IMR-90 (cell line): Measurements from ENCODE around the gene JAKMIP2. TPM values are rescaled to one million over a fixed set of nuclear protein-coding genes. Genes with fewer than 3 reads are reported as not detected.

Experiments used
- ATAC-seq: fragments of 200-7000 bp; cut with Tn5 transposase; 2 replicates; pipeline ENCODE4 v1.9.1; 2020; ENCODE audit warnings: low read depth, mild to moderate bottlenecking, moderate library complexity
- BruUV-seq: library from RNA; stranded (reverse); fragments of 400-500 nt; replicated peaks from 2 replicates; lab custom pipeline; 2021; lab: Mats Ljungman, UMichigan
- CTCF ChIA-PET: fragments of 300-600 bp; formaldehyde crosslinking; extraction: SDS; loops from one replicate; lab custom pipeline; 2021; ENCODE audit warnings: antibody characterized with exemption; lab: Yijun Ruan, JAX
- POLR2A ChIA-PET: fragments of 300-600 bp; sonication (Branson Sonifier 250); formaldehyde crosslinking; loops from one replicate; lab custom pipeline; 2022; ENCODE audit warnings: antibody characterized with exemption; ENCODE audit not compliant: unreplicated experiment; lab: Charles Lee
- DNase-seq: peaks from one replicate; pipeline ENCODE4 v3.0.0; 2013
- H2AFZ ChIP-seq: replicated peaks from 2 replicates; pipeline ENCODE3; 2013; ENCODE audit warnings: low read length, mild to moderate bottlenecking; ENCODE audit not compliant: poor library complexity
- H2AK5ac ChIP-seq: 2 replicates; pipeline ENCODE4 v1.6.1; 2013; ENCODE audit warnings: low read depth, low read length, inconsistent platforms
- H2AK9ac ChIP-seq: replicated peaks from 2 replicates; pipeline ENCODE3; 2013; ENCODE audit warnings: mild to moderate bottlenecking, low read depth, low read length, moderate library complexity; ENCODE audit not compliant: poor library complexity
- H2BK120ac ChIP-seq: 2 replicates; pipeline ENCODE4 v1.6.1; 2013; ENCODE audit warnings: low read depth, low read length, inconsistent platforms
- H2BK15ac ChIP-seq: 3 replicates; pipeline ENCODE4 v1.6.1; 2013; ENCODE audit warnings: low read depth, low read length, inconsistent platforms
- H2BK20ac ChIP-seq: 2 replicates; pipeline ENCODE4 v1.6.1; 2013; ENCODE audit warnings: low read depth, mild to moderate bottlenecking, inconsistent platforms, low read length, moderate library complexity
- H2BK5ac ChIP-seq: 2 replicates; pipeline ENCODE4 v1.6.1; 2013; ENCODE audit warnings: mild to moderate bottlenecking, low read depth, low read length, inconsistent platforms; ENCODE audit not compliant: poor library complexity, severe bottlenecking
- H3K14ac ChIP-seq: replicated peaks from 2 replicates; pipeline ENCODE4 v1.6.1; 2013; ENCODE audit warnings: low read depth, low read length, inconsistent platforms
- H3K18ac ChIP-seq: 2 replicates; pipeline ENCODE4 v1.6.1; 2013; ENCODE audit warnings: low read depth, low read length, control low read depth
- H3K23ac ChIP-seq: 2 replicates; pipeline ENCODE4 v1.6.1; 2013; ENCODE audit warnings: low read depth, low read length, inconsistent platforms
- H3K27ac ChIP-seq: 2 replicates; pipeline ENCODE4 v1.5.1; 2013; ENCODE audit warnings: mild to moderate bottlenecking, control low read depth, low read length; ENCODE audit not compliant: insufficient read depth
- H3K27me3 ChIP-seq: 2 replicates; pipeline ENCODE4 v1.6.1; 2013; ENCODE audit warnings: low read length; ENCODE audit not compliant: control insufficient read depth, insufficient read depth
- H3K36me3 ChIP-seq: 2 replicates; pipeline ENCODE4 v1.6.1; 2013; ENCODE audit warnings: low read length, mixed read lengths; ENCODE audit not compliant: control insufficient read depth, insufficient read depth
- H3K4ac ChIP-seq: 2 replicates; pipeline ENCODE4 v1.6.1; 2013; ENCODE audit warnings: low read depth, low read length, inconsistent platforms
- H3K4me1 ChIP-seq: 2 replicates; pipeline ENCODE4 v1.6.1; 2013; ENCODE audit warnings: low read length, mixed read lengths; ENCODE audit not compliant: control insufficient read depth, insufficient read depth
- H3K4me2 ChIP-seq: 2 replicates; pipeline ENCODE4 v1.6.1; 2013; ENCODE audit warnings: low read depth, mild to moderate bottlenecking, control low read depth, low read length, moderate library complexity
- H3K4me3 ChIP-seq: 2 replicates; pipeline ENCODE4 v1.5.1; 2013; ENCODE audit warnings: low read depth, mild to moderate bottlenecking, control low read depth, low read length, moderate library complexity; ENCODE audit not compliant: insufficient read depth
- H3K56ac ChIP-seq: 2 replicates; pipeline ENCODE4 v1.6.1; 2013; ENCODE audit warnings: low read length, inconsistent platforms; ENCODE audit not compliant: insufficient read depth; ENCODE audit errors: extremely low read depth
- H3K79me1 ChIP-seq, 2 experiments: 2 replicates each; pipeline ENCODE4 v1.6.1; 2013; ENCODE audit warnings: low read length in 2 of 2, inconsistent platforms in 1 of 2, low read depth in 1 of 2
- H3K9ac ChIP-seq: 2 replicates; pipeline ENCODE4 v1.6.1; 2013; ENCODE audit warnings: low read depth, low read length, control low read depth
- H3K9me1 ChIP-seq: 2 replicates; pipeline ENCODE4 v1.6.1; 2013; ENCODE audit warnings: low read length, inconsistent platforms; ENCODE audit not compliant: insufficient read depth
- H3K9me3 ChIP-seq: 2 replicates; pipeline ENCODE4 v1.6.1; 2013; ENCODE audit warnings: low read length; ENCODE audit not compliant: control insufficient read depth, insufficient read depth
- H4K20me1 ChIP-seq: 2 replicates; pipeline ENCODE4 v1.6.1; 2013; ENCODE audit warnings: low read length, inconsistent platforms; ENCODE audit not compliant: insufficient read depth
- H4K5ac ChIP-seq: 2 replicates; pipeline ENCODE4 v1.6.1; 2013; ENCODE audit warnings: mild to moderate bottlenecking, low read depth, low read length, control low read depth
- H4K8ac ChIP-seq, 2 experiments: 2 replicates each; pipeline ENCODE4 v1.6.1; 2013; ENCODE audit warnings: low read depth in 2 of 2, low read length in 2 of 2, control low read depth in 1 of 2, inconsistent platforms in 1 of 2
- H4K91ac ChIP-seq: 2 replicates; pipeline ENCODE4 v1.6.1; 2013; ENCODE audit warnings: low read depth, low read length, inconsistent platforms; ENCODE audit not compliant: insufficient read depth
- CHD1 ChIP-seq: IDR thresholded peaks from 2 replicates; pipeline ENCODE4 v1.6.1; 2012; ENCODE audit warnings: low read depth, low read length, improper control_type of control experiment
- MAFK ChIP-seq: IDR thresholded peaks from 2 replicates; pipeline ENCODE4 v1.6.1; 2012; ENCODE audit warnings: low read depth, low read length, improper control_type of control experiment
- RAD21 ChIP-seq: IDR thresholded peaks from 2 replicates; pipeline ENCODE4 v1.6.1; 2012; ENCODE audit warnings: low read length, improper control_type of control experiment
- RCOR1 ChIP-seq: IDR thresholded peaks from 2 replicates; pipeline ENCODE4 v1.6.1; 2012; ENCODE audit warnings: mild to moderate bottlenecking, low read length, improper control_type of control experiment; ENCODE audit not compliant: insufficient replicate concordance
- WGBS, 2 experiments: methylation state at CpG; one replicate each; pipeline versions ENCODE4 v1.1.5 to v1.1.7; 2013; ENCODE audit warnings: missing lambda C conversion rate in 2 of 2; ENCODE audit not compliant: insufficient read length in 1 of 2; ENCODE audit errors: extremely low coverage in 2 of 2; 5-methylcytosine and 5-hydroxymethylcytosine counted together
- dilution Hi-C: fragments of 300-500 bp; cut with HindIII; formaldehyde crosslinking; loops from one replicate; pipeline ENCODE4 v1.14.3; 2018; ENCODE audit warnings: low sequenced_read_pairs; ENCODE audit not compliant: unreplicated experiment
- in situ Hi-C: fragments of 300-500 bp; cut with MboI; formaldehyde crosslinking; loops from 3 replicates; pipeline ENCODE4 v1.14.3; 2019; ENCODE audit warnings: low sequenced_read_pairs, inconsistent platforms, mixed read lengths
- intact Hi-C: fragments of 100-400 bp; cut with micrococcal nuclease; formaldehyde crosslinking; loops from 2 replicates; pipeline ENCODE4 v1.10.0; 2022
- polyA plus RNA-seq, 3 experiments: library from polyadenylated mRNA; depleted of rRNA; stranded (reverse); fragments of >200 nt; gene quantifications; 2 replicates each; pipeline ENCODE4 v1.2.3, GENCODE V29; 2012; ENCODE audit warnings: low replicate concordance in 1 of 3
- total RNA-seq: library from RNA; depleted of rRNA; stranded (reverse); fragments of >200 nt; gene quantifications from 2 replicates; pipeline ENCODE4 v1.2.3, GENCODE V29; 2012

The JAKMIP2 gene
- total and polyA plus RNA-seq, 2 of the 4 experiments (the other 2 are of a cell fraction) = under 0.01 TPM; not detected in 1

DNA sequence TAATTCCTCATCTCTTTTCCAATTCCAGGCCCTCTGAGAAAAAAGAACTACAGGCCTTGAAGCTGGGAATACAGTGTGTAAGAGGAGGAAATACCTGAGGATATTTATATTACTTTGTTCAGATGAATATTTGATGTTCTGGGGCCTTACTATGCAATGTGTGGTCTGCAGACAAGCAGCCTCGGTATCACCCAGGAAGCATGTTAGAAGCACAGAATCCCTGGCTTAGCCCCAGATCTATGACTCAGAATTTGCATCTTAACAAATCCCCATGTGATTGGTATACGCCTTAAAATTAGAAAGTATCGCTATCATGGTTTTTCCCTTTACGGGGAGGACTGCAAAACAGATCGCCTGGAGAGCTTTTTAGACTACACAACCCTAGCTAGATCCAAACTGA, 121.0 kb downstream of the JAKMIP2 start:
- ChIA-PET POLR2A (no interaction called here), CTCF (no interaction called here)
- Histone ChIP-seq H3K4me3 (no peak overlapping the region), H3K18ac (no peak overlapping the region), H2AK9ac (no peak overlapping the region), H4K8ac (no peak overlapping the region), H3K9ac (no peak overlapping the region), H3K9me3 (no peaks in the 10 kb centered on the region), H3K56ac (no peak overlapping the region; the same call in 1 of the 2 replicates), H3K23ac (no peak overlapping the region), H2AK5ac (no peak overlapping the region), H4K20me1 (no peaks in the 10 kb centered on the region), H2BK120ac (no peak overlapping the region), H3K36me3 (no peaks in the 10 kb centered on the region), H2BK5ac (no peak overlapping the region), H2BK20ac (no peak overlapping the region), H3K14ac (no peak overlapping the region), H3K27me3 (no peaks in the 10 kb centered on the region), H2BK15ac (no peak overlapping the region), H3K27ac (no peak overlapping the region), H3K4me2 (no peak overlapping the region), H4K91ac (no peak overlapping the region), H3K79me1 (no peaks in the 10 kb centered on the region), H3K4me1 (no peaks in the 10 kb centered on the region), H4K5ac (no peak overlapping the region), H2AFZ (no peak overlapping the region), H3K9me1 (no peaks in the 10 kb centered on the region), H3K4ac (no peak overlapping the region)
- dilution Hi-C loops = no loop called here
- intact Hi-C loops = no loop called here
- no peak for DNase-seq
- TF ChIP-seq MAFK = no peak
- TF ChIP-seq RCOR1 = no peak
- TF ChIP-seq CHD1 = no peak
- no peak for TF ChIP-seq RAD21
- ATAC-seq = no peak
- WGBS, 2 experiments = no CpG with 5 or more reads among the region's 5 CpGs
- in situ Hi-C loops = no loop called here
- no TSS peak for BruUV-seq
